ENCODE measurements around the gene OSGIN1.

OSGIN1 gene

GRCh38 chr16:83954577-83955016 is 1.6 kb downstream of the OSGIN1 start:
- no peak overlapping the region for H3K27ac ChIP-seq (ENCODE audit: low read length)
- no peak overlapping the region for H3K4me3 ChIP-seq (ENCODE audit: low read length)
- H3K9me3 ChIP-seq (ENCODE audit: insufficient read depth, low read depth, low read length) = no peaks in the 10 kb centered on the region
- H3K9ac ChIP-seq (ENCODE audit: low read depth, low read length) = no peak overlapping the region
- H3K4me1 ChIP-seq (ENCODE audit: insufficient read depth, low read length) = peaks cover 5% of the 10 kb centered on the region; the same call in 1 of the 2 replicates
- no peaks in the 10 kb centered on the region for H3K36me3 ChIP-seq (ENCODE audit: insufficient read depth, low read depth, low read length)
- H3K27me3 ChIP-seq (ENCODE audit: insufficient read depth, low read length) = no peaks in the 10 kb centered on the region; the same call in 1 of the 2 replicates

DNA sequence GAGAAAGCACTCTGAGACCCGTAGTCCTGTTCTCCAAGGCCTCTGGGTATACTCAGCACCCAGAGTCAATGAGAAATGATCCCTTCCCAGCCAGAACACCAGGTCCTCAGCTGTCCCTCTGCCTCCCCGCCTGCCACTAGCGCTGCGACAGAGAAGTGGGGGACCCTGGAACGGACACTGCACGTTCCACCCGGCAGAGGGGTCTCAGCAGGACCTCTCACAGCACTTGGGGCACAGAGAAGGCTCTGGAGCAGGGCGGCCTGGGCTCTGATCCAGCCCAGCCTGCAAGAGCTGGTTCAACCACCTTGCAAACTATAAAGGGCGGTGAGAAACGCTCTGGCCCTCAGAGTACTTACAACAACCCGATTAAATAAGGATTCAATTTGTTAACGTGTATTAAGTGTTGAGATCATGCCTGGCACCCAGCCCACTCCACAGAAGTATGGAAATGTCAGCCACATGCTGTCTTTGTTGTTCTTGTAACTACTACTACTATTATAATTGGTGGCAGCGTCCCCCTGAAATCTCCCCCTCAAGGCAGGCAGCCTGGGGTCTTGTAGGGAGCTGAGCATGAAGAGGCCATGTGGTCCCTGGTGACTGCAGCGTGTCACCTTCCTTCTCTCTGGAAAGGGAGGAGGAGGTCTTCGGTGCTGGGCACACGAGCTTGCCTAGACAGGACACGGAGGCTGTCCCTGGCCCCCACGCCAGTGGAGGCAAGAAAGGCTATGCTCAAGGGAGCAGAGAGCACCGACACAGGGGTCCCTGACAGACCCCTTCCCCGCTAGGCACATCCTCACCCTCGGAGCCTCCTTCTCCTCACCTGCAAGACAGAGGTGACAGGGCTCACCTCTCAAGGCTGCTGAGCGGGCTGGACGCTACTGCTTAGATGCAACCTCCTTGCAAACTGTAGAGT is 2.4 kb downstream of the OSGIN1 start:
- Histone ChIP-seq H3K4me3 (ENCODE audit: low read length) (no peak overlapping the region), H3K9ac (ENCODE audit: low read depth, low read length) (no peak overlapping the region), H3K27me3 (ENCODE audit: insufficient read depth, low read length) (no peaks in the 10 kb centered on the region; the same call in 1 of the 2 replicates), H3K4me1 (ENCODE audit: insufficient read depth, low read length) (peaks cover 5% of the 10 kb centered on the region; the same call in 1 of the 2 replicates), H3K36me3 (ENCODE audit: insufficient read depth, low read depth, low read length) (no peaks in the 10 kb centered on the region), H3K27ac (ENCODE audit: low read length) (no peak overlapping the region), H3K9me3 (ENCODE audit: insufficient read depth, low read depth, low read length) (no peaks in the 10 kb centered on the region)

- H3K4me3 ChIP-seq (ENCODE audit: low read length) = no peak overlapping the region
- H3K4me1 ChIP-seq (ENCODE audit: insufficient read depth, low read length) = peaks cover 5% of the 10 kb centered on the region; the same call in 1 of the 2 replicates
- no peaks in the 10 kb centered on the region for H3K36me3 ChIP-seq (ENCODE audit: insufficient read depth, low read depth, low read length)
- H3K9ac ChIP-seq (ENCODE audit: low read depth, low read length) = no peak overlapping the region
- H3K27me3 ChIP-seq (ENCODE audit: insufficient read depth, low read length) = no peaks in the 10 kb centered on the region; the same call in 1 of the 2 replicates
- no peak overlapping the region for H3K27ac ChIP-seq (ENCODE audit: low read length)
- no peaks in the 10 kb centered on the region for H3K9me3 ChIP-seq (ENCODE audit: insufficient read depth, low read depth, low read length)
Observed at GRCh38 chr16:83956336-83957289, 3.6 kb downstream of the OSGIN1 start.

GRCh38 chr16:83957296-83957855 is 4.3 kb downstream of the OSGIN1 start:
- no peaks in the 10 kb centered on the region for H3K36me3 ChIP-seq (ENCODE audit: insufficient read depth, low read depth, low read length)
- no peak overlapping the region for H3K4me3 ChIP-seq (ENCODE audit: low read length)
- H3K4me1 ChIP-seq (ENCODE audit: insufficient read depth, low read length) = peaks cover 5% of the 10 kb centered on the region; the same call in 1 of the 2 replicates
- no peak overlapping the region for H3K27ac ChIP-seq (ENCODE audit: low read length)
- H3K27me3 ChIP-seq (ENCODE audit: insufficient read depth, low read length) = no peaks in the 10 kb centered on the region; the same call in 1 of the 2 replicates
- H3K9me3 ChIP-seq (ENCODE audit: insufficient read depth, low read depth, low read length) = no peaks in the 10 kb centered on the region
- H3K9ac ChIP-seq (ENCODE audit: low read depth, low read length) = no peak overlapping the region

GRCh38 chr16:83958137-83958845 is 5.3 kb downstream of the OSGIN1 start:
- Histone ChIP-seq H3K9me3 (ENCODE audit: insufficient read depth, low read depth, low read length) (no peaks in the 10 kb centered on the region), H3K9ac (ENCODE audit: low read depth, low read length) (no peak overlapping the region), H3K4me1 (ENCODE audit: insufficient read depth, low read length) (peaks cover 5% of the 10 kb centered on the region; the same call in 1 of the 2 replicates), H3K4me3 (ENCODE audit: low read length) (no peak overlapping the region), H3K27me3 (ENCODE audit: insufficient read depth, low read length) (no peaks in the 10 kb centered on the region; the same call in 1 of the 2 replicates), H3K36me3 (ENCODE audit: insufficient read depth, low read depth, low read length) (no peaks in the 10 kb centered on the region), H3K27ac (ENCODE audit: low read length) (no peak overlapping the region)

GRCh38 chr16:83958846-83959565 is 6.0 kb downstream of the OSGIN1 start:
- H3K27me3 ChIP-seq (ENCODE audit: insufficient read depth, low read length) = no peaks in the 10 kb centered on the region; the same call in 1 of the 2 replicates
- H3K27ac ChIP-seq (ENCODE audit: low read length) = no peak overlapping the region
- H3K36me3 ChIP-seq (ENCODE audit: insufficient read depth, low read depth, low read length) = no peaks in the 10 kb centered on the region
- no peaks in the 10 kb centered on the region for H3K9me3 ChIP-seq (ENCODE audit: insufficient read depth, low read depth, low read length)
- no peak overlapping the region for H3K9ac ChIP-seq (ENCODE audit: low read depth, low read length)
- no peak overlapping the region for H3K4me3 ChIP-seq (ENCODE audit: low read length)
- H3K4me1 ChIP-seq (ENCODE audit: insufficient read depth, low read length) = no peaks in the 10 kb centered on the region

GRCh38 chr16:83959656-83960434 is 6.8 kb downstream of the OSGIN1 start:
- Histone ChIP-seq H3K27ac (ENCODE audit: low read length) (no peak overlapping the region), H3K4me1 (ENCODE audit: insufficient read depth, low read length) (no peaks in the 10 kb centered on the region), H3K9me3 (ENCODE audit: insufficient read depth, low read depth, low read length) (no peaks in the 10 kb centered on the region), H3K4me3 (ENCODE audit: low read length) (no peak overlapping the region), H3K27me3 (ENCODE audit: insufficient read depth, low read length) (no peaks in the 10 kb centered on the region; the same call in 1 of the 2 replicates), H3K36me3 (ENCODE audit: insufficient read depth, low read depth, low read length) (no peaks in the 10 kb centered on the region), H3K9ac (ENCODE audit: low read depth, low read length) (no peak overlapping the region)

DNA sequence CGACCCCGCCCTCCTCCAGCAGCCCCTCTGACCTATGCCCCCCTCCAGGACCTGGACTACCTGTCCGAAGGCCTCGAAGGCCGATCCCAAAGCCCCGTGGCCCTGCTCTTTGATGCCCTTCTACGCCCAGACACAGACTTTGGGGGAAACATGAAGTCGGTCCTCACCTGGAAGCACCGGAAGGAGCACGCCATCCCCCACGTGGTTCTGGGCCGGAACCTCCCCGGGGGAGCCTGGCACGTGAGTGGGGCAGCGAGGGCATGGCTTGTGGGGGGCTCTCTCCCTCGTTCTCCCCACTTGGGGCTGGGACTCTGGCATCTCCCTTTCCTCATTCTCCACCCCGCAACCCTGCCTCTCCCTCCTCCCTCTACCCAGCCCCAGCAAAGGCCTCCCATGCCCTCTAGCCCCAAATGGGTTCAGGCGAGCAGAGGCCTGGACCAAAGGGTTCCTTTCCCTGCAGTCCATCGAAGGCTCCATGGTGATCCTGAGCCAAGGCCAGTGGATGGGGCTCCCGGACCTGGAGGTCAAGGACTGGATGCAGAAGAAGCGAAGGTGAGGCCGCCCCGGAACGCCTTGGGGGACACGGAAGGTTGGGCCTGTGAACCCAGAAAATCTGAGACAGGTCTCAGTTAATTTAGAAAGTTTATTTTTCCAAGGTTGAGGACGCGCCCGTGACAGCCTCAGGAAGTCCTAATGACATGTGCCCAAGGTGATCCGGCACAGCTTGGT is 7.6 kb downstream of the OSGIN1 start:
- no peaks in the 10 kb centered on the region for H3K36me3 ChIP-seq (ENCODE audit: insufficient read depth, low read depth, low read length)
- H3K9ac ChIP-seq (ENCODE audit: low read depth, low read length) = no peak overlapping the region
- no peak overlapping the region for H3K27ac ChIP-seq (ENCODE audit: low read length)
- H3K4me1 ChIP-seq (ENCODE audit: insufficient read depth, low read length) = no peaks in the 10 kb centered on the region
- H3K4me3 ChIP-seq (ENCODE audit: low read length) = no peak overlapping the region
- no peaks in the 10 kb centered on the region for H3K27me3 ChIP-seq (ENCODE audit: insufficient read depth, low read length)
- H3K9me3 ChIP-seq (ENCODE audit: insufficient read depth, low read depth, low read length) = no peaks in the 10 kb centered on the region

- Histone ChIP-seq H3K9me3 (ENCODE audit: insufficient read depth, low read depth, low read length) (no peaks in the 10 kb centered on the region), H3K27ac (ENCODE audit: low read length) (no peak overlapping the region), H3K4me1 (ENCODE audit: insufficient read depth, low read length) (no peaks in the 10 kb centered on the region)
Observed at GRCh38 chr16:83961591-83961990, 8.6 kb downstream of the OSGIN1 start.

More at GRCh38 chr16:83961591-83961990, 8.6 kb downstream of the OSGIN1 start:
- no peaks in the 10 kb centered on the region for H3K27me3 ChIP-seq (ENCODE audit: insufficient read depth, low read length)
- no peaks in the 10 kb centered on the region for H3K36me3 ChIP-seq (ENCODE audit: insufficient read depth, low read depth, low read length)
- no peak overlapping the region for H3K9ac ChIP-seq (ENCODE audit: low read depth, low read length)
- H3K4me3 ChIP-seq (ENCODE audit: low read length) = no peak overlapping the region
